Astrocyte (in vitro differentiated cells and primary cell): ENCODE results near the gene ABHD16B.

ENCODE experiments used
- CTCF ChIP-seq: IDR thresholded peaks from 2 replicates; pipeline ENCODE4 v1.5.1; 2011; ENCODE audit warnings: low read depth, mild to moderate bottlenecking, inconsistent platforms, low read length, moderate library complexity; ENCODE audit not compliant: insufficient read depth
- EZH2 ChIP-seq: IDR thresholded peaks from 2 replicates; pipeline ENCODE4 v1.6.1; 2012; ENCODE audit warnings: mild to moderate bottlenecking, low read length, inconsistent platforms; ENCODE audit not compliant: insufficient read depth

DNA sequence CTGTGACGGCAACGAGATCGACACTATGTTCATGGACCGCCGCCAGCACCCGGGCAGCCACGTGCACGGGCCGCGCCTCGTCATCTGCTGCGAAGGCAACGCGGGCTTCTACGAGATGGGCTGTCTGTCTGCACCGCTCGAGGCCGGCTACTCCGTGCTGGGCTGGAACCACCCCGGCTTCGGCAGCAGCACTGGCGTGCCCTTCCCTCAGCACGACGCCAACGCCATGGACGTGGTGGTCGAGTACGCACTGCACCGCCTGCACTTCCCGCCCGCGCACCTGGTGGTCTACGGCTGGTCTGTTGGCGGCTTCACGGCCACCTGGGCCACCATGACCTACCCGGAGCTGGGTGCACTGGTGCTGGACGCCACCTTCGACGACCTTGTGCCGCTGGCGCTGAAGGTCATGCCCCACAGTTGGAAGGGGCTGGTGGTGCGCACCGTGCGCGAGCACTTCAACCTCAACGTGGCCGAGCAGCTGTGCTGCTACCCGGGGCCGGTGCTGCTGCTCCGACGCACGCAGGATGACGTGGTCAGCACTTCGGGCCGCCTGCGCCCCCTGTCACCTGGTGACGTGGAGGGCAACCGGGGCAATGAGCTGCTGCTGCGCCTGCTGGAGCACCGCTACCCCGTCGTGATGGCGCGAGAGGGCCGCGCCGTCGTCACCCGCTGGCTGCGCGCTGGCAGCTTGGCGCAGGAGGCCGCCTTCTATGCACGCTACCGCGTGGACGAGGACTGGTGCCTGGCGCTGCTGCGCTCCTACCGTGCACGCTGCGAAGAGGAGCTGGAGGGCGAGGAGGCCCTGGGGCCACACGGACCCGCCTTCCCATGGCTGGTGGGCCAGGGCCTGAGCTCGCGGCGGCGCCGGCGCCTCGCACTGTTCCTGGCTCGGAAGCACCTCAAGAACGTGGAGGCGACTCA is 943 bp downstream of the ABHD16B start:
- TF ChIP-seq CTCF: no peak
- no peak for TF ChIP-seq EZH2
